Duodenal mucosa (tissue), 2 donors: ENCODE data around the gene BLTP3B.
"Not testable (repeated sequence)": the region's sequence is repeated elsewhere in the genome, so short reads cannot be mapped to it uniquely, and the experiment has no call there.

Source experiments
- H3K27ac ChIP-seq: one replicate; pipeline ENCODE4 v1.7.0; 2013; ENCODE audit warnings: low read depth, low read length
- H3K27me3 ChIP-seq, 2 donors: one replicate each; pipeline ENCODE4 v1.7.0; 2013; ENCODE audit warnings: low read length in 2 of 2, control low read depth in 1 of 2; ENCODE audit not compliant: insufficient read depth in 2 of 2, control insufficient read depth in 1 of 2
- H3K36me3 ChIP-seq, 2 donors: one replicate each; pipeline ENCODE4 v1.7.0; 2013; ENCODE audit warnings: low read length in 2 of 2, control low read depth in 1 of 2; ENCODE audit not compliant: insufficient read depth in 2 of 2, control insufficient read depth in 1 of 2
- H3K4me1 ChIP-seq, 2 donors: one replicate each; pipeline ENCODE4 v1.7.0; 2013; ENCODE audit warnings: low read length in 2 of 2, control low read depth in 1 of 2; ENCODE audit not compliant: insufficient read depth in 2 of 2, control insufficient read depth in 1 of 2
- H3K4me3 ChIP-seq, 2 donors: one replicate each; pipeline ENCODE4 v1.7.0; 2013; ENCODE audit warnings: low read length in 2 of 2, low read depth in 1 of 2
- H3K9ac ChIP-seq, 2 donors: one replicate each; pipeline ENCODE4 v1.7.0; 2013; ENCODE audit warnings: low read length in 2 of 2, low read depth in 1 of 2
- H3K9me3 ChIP-seq, 2 donors: one replicate each; pipeline ENCODE4 v1.7.0; 2013; ENCODE audit warnings: low read length in 2 of 2, control low read depth in 1 of 2; ENCODE audit not compliant: control insufficient read depth in 1 of 2

The BLTP3B gene, protein sequence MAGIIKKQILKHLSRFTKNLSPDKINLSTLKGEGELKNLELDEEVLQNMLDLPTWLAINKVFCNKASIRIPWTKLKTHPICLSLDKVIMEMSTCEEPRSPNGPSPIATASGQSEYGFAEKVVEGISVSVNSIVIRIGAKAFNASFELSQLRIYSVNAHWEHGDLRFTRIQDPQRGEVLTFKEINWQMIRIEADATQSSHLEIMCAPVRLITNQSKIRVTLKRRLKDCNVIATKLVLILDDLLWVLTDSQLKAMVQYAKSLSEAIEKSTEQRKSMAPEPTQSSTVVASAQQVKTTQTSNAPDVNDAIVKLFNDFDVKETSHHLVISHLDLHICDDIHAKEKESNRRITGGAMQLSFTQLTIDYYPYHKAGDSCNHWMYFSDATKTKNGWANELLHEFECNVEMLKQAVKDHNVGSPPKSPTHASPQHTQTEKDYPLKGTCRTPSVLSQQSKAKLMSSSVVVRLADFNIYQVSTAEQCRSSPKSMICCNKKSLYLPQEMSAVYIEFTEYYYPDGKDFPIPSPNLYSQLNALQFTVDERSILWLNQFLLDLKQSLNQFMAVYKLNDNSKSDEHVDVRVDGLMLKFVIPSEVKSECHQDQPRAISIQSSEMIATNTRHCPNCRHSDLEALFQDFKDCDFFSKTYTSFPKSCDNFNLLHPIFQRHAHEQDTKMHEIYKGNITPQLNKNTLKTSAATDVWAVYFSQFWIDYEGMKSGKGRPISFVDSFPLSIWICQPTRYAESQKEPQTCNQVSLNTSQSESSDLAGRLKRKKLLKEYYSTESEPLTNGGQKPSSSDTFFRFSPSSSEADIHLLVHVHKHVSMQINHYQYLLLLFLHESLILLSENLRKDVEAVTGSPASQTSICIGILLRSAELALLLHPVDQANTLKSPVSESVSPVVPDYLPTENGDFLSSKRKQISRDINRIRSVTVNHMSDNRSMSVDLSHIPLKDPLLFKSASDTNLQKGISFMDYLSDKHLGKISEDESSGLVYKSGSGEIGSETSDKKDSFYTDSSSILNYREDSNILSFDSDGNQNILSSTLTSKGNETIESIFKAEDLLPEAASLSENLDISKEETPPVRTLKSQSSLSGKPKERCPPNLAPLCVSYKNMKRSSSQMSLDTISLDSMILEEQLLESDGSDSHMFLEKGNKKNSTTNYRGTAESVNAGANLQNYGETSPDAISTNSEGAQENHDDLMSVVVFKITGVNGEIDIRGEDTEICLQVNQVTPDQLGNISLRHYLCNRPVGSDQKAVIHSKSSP (N-terminal part only)

DNA sequence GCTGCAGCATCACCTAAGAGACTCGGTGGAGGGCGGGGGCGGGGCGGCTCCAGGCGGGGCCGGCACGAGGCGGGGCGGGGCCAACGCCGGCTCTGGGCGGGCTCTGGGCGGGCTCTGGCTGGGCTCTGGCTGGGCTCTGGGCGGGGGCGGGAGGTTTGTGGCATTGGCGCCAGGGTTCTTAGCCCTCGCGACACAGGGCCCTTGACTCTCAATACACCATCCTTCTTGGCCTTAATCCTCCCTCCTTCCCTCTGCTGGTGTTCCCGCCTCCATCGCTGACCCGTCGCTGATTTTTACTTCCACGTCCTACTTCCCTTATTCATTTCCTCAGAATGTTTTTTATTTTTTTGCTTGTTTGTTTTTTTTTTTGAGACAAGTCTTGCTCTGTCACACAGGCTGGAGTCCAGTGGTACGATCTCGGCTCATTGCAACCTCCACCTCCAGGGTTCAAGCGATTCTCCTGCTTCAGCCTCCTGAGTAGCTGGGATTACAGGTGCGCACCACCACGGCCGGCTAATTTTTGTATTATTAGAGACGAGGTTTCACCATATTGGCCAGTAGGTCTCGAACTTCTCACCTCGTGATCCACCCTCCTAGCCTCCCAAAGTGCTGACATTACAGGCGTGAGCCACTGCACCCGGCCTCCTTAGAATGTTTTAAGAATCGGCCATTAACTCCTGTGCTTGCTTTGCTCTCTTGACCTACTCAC is at the start of gene BLTP3B:
TSS of gene BLTP3B (minus strand) at position 24 of the 709 bp plus-strand sequence. CDS start 239 bp downstream, outside the sequence.
- peak within 1 kb of the TSS; percentile 83 to 86 for H3K4me3 ChIP-seq
- no peaks in the 10 kb centered on the region for H3K27me3 ChIP-seq
- no peaks in the 10 kb centered on the region for H3K36me3 ChIP-seq
- H3K9ac ChIP-seq = peak within 1 kb of the TSS; percentile 89 to 92
- H3K27ac ChIP-seq = peak within 1 kb of the TSS; percentile 93
- H3K9me3 ChIP-seq = no peaks in the 10 kb centered on the region
- H3K4me1 ChIP-seq = peaks cover 7% of the 10 kb centered on the region in 2 donors

DNA sequence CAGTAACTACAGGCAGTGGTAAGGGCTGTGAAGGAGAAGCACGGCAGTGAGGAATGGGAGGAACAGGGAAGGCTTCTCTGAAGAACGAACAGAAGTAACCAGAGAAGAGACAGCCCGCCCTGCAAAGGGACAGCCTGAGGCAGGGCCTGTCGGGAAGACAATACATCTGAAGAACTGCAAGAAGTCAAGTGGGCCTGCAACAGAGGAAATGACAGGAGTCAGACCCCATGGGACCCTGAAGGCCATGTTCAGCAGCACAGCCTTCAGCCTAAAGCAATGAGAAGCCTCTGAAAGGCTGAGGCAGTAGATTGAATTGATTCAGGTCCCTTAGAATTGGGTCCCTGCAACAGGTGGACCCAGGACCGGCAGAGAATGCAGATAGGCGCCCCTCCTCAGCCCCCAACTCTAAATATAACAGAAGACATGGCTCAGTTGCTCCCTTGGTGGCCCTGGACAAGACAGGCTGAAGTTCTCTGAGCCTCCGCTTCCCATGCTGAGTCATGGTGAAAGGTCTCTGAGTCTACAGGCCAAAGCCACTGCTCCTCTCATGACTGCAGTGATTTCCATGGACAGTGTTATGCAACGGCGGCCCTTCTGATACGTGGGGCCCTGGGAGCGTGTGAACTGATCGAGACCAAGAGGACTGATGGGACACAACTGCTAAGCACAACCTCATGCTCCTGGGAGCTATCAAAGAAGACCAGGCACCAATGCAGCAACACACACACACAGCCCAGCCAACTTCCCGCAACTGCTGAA is 47.1 kb upstream of the BLTP3B start:
- Histone ChIP-seq H3K27me3 (no peaks in the 10 kb centered on the region), H3K9ac (no peak overlapping the region)

DNA sequence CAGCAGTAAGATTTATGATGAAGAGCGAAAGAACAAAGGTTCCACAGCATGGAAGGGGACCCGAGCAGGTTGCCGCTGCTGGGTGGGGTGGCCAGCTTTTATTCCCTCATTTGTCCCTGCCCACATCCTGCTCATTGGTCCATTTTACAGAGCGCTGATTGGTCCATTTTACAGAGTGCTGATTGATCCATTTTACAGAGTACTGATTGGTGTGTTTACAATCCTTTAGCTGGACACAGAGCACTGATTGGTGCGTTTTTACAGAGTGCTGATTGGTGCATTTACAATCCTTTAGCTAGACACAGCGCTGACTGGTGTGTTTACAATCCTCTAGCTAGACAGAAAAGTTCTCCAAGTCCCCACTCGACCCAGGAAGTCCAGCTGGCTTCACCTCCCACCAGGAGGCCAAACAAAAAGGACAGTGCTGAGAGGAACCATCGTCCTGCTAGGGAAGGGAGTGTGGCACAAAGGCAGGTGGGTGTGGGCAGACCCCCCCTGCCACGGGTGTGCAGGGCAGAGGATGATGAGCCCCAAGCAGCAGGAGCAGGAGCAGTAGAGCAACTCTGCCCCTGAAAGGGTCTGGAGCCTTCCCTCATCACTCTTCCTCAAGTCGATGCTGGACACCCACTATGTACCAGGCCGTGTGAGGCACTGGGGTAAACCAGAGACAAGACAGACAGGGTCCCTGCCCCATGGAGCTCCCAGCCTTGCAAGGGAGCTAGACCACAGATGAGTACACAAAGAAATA is 46.4 kb upstream of the BLTP3B start:
- H3K27me3 ChIP-seq, H3K9me3 ChIP-seq, H3K27ac ChIP-seq, H3K9ac ChIP-seq, H3K4me3 ChIP-seq, H3K4me1 ChIP-seq: not testable (repeated sequence)
- peaks cover 0 to 19% of the 10 kb centered on the region in 2 donors for H3K36me3 ChIP-seq

More for the DNA sequence above, 47.1 kb upstream of the BLTP3B start:
- Histone ChIP-seq H3K36me3 (peaks cover 0 to 19% of the 10 kb centered on the region in 2 donors), H3K4me1 (no peaks in the 10 kb centered on the region), H3K9me3 (no peaks in the 10 kb centered on the region), H3K27ac (no peak overlapping the region), H3K4me3 (no peak overlapping the region)

DNA sequence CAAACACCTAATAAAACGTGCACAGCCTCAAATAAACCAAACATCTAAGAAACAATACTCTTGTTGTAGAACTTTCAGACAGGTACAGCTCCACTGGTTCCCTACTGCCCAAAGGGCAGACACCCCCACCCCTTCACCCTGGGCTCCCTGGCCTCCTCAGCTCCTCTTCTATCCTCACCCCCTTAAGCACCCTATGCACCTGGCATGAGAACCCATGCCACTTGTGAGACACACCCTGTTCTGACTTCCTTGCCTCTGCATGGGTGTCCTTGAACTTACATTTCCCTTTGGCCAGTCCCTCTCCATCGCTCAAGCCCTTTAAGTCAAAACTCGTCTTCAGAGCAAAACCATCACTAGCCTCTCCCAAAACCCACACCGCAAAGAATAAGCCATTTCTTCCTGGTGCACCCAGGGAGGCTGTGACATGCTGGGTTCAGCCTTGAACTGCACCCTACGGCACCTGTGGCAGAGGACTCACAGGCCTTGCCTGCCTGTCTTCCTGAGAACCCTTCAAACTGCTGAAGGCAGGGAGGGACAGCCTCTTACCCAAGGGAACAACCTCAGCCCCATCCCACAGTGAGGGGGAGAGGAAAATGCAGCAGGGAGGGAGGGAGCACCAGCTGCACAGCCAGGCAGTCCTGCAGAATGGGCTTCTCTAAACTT is 45.3 kb upstream of the BLTP3B start:
- H3K9me3 ChIP-seq = no peaks in the 10 kb centered on the region
- H3K27ac ChIP-seq = no peak overlapping the region
- no peaks in the 10 kb centered on the region for H3K27me3 ChIP-seq
- peaks cover 0 to 19% of the 10 kb centered on the region in 2 donors for H3K36me3 ChIP-seq
- no peaks in the 10 kb centered on the region for H3K4me1 ChIP-seq
- H3K4me3 ChIP-seq = no peak overlapping the region
- H3K9ac ChIP-seq = no peak overlapping the region

DNA sequence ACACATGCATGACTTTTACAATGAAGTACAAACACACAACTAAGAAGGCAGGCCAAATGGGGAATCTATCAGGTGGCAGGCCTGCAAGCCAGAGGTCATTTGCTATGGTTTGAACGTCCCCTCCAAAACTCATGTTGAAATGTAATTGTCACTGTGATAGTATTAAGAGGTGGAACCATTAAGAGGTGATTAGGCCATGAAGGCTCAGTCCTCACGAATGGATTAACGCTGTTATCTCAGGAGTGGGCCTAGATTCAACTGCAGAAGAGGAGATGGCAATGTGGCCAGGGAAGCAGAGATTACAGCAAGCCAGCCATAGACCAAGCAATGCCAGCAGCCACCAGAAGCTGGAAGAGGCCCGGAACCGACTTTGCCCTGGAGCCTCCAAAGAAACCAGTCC is 44.4 kb upstream of the BLTP3B start:
- Histone ChIP-seq H3K4me3 (no peak overlapping the region), H3K27ac (no peak overlapping the region), H3K36me3 (peaks cover 0 to 17% of the 10 kb centered on the region in 2 donors), H3K27me3 (no peaks in the 10 kb centered on the region), H3K4me1 (no peaks in the 10 kb centered on the region), H3K9me3 (no peaks in the 10 kb centered on the region), H3K9ac (no peak overlapping the region)

DNA sequence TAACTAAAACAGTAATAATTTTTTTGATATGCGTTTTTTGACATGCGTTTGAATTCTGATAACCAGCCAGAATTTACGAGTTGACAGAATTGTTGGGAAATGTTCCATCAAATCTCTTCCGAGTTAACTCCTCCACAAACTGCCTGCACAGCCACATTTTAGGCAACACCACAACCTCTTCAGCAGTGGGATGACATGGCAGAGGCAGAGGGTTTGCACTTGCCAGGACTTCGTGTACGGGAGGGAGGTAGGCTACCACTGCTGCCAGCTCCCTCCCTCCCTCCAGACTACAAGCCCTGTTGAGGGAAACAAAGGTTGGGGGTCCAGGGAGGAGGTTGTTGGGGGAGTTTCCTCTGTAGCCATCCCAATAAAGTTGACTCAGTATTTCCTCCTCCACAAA is 43.4 kb upstream of the BLTP3B start:
- H3K4me3 ChIP-seq = no peak overlapping the region
- no peak overlapping the region for H3K9ac ChIP-seq
- peaks cover 0 to 14% of the 10 kb centered on the region in 2 donors for H3K36me3 ChIP-seq
- H3K4me1 ChIP-seq = no peaks in the 10 kb centered on the region
- no peaks in the 10 kb centered on the region for H3K27me3 ChIP-seq
- no peak overlapping the region for H3K27ac ChIP-seq
- no peaks in the 10 kb centered on the region for H3K9me3 ChIP-seq

DNA sequence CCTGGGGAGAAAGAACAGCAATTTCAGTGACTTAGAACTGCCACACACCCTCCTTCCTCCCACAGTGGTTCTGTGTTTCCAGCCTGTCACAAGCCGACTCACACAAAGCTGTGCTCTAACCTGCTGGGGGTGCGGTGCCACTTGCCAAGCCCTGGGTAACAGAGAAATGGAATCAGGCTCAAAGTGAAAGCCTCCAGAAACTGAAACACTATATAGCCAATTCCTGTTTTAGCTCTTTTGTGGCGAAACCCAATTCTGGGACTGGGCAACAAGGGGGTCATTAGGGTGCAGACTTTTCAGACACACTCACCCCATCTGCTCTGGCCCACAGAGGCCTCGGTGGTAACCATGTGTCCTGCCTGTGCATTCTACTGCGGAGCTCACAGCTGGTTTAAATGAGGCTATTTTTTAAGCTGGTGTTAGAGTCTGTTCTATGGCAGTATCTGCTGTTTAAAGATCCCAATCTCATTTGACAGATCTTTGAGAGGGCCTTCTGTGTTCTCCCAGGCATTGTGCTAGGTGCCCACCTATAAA is 42.8 kb upstream of the BLTP3B start:
- Histone ChIP-seq H3K4me1 (no peaks in the 10 kb centered on the region), H3K9me3 (no peaks in the 10 kb centered on the region), H3K27me3 (no peaks in the 10 kb centered on the region), H3K36me3 (peaks cover 0 to 14% of the 10 kb centered on the region in 2 donors), H3K4me3 (no peak overlapping the region), H3K27ac (no peak overlapping the region), H3K9ac (no peak overlapping the region)

DNA sequence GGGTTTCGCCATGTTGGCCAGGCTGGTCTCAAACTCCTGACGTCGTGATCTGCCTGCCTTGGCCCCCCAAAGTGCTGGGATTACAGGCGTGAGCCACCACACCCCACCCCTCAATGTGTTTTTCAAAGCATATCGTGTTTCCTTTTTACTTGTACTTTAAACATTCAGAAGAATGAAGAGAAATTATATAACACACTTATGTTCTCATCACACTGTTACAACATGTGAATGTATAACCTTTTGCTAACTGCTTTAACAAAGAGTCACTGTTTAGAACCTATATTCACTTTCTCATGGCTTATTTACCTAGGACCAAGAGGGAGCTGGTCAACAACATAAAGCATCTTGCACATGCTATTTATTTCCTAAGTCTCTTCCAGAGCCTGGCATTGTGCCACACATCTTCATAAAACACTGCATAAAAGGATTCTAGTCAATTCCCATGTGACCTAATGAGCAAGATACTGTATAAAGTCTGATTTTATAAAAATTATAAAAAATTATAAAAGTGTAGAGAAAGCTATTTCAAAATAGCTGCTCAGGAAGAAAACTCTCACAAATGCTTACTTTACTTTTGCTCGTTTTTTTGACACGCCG is 42.0 kb upstream of the BLTP3B start:
- H3K27me3 ChIP-seq = no peaks in the 10 kb centered on the region
- H3K27ac ChIP-seq = no peak overlapping the region
- no peaks in the 10 kb centered on the region for H3K4me1 ChIP-seq
- peaks cover 0 to 7% of the 10 kb centered on the region in 2 donors for H3K36me3 ChIP-seq
- H3K4me3 ChIP-seq = no peak overlapping the region
- H3K9me3 ChIP-seq = no peaks in the 10 kb centered on the region
- H3K9ac ChIP-seq = no peak overlapping the region
